ENCODE data around the gene CARD11.

Gene CARD11

DNA sequence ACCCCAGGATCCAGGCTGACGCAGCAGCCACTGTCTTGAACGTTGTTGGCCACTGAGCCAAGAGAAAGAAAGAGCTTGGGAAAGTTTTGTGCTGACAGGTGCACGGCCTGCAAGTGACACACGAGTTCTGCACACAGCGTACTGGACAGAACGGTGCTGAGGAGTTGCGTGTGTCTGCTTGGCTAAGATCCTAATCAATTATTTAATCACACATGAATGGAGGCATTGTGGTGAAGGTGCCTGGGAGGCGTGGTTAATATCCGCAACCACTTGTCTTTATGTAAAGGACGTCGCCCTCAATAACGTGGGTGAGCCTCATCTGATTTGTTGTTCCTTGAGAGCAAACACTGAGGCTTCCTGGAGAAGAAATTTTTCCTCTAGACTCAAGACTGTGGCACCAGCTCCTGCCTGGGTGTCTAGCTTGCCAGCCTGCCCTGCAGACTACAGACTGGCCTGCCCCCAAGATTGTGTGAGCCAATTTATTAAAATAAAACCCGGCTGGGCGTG, 183.0 kb downstream of the CARD11 start:
- Histone ChIP-seq H3K27me3 (ENCODE audit: insufficient read depth, low read length) (no peaks in the 10 kb centered on the region), H3K4me1 (ENCODE audit: insufficient read depth, low read length) (peaks cover 16% of the 10 kb centered on the region), H3K36me3 (ENCODE audit: insufficient read depth, low read length) (no peaks in the 10 kb centered on the region), H2AFZ (ENCODE audit: low read depth, low read length) (no peak overlapping the region), H3K4me3 (ENCODE audit: low read length) (no peak overlapping the region), H3K9me3 (ENCODE audit: low read length) (no peaks in the 10 kb centered on the region)

DNA sequence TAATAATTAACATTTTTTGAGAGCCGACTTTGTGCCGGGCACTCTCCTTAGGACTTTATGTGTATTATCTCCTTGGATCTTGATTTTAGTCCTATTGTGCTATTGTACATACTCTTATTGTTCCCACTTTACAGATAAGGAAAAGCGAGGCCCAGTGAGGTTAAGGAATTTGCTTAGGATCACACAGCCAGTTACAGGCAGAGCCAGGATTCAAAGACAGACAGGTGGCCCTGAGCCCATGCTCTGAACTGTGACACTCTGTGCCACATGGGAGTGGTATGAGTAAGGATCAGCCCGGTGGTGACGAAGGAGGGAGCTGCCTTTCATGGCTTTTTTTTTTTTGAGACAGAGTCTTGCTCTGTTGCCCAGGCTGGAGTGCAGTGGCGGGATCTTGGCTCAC, 183.7 kb downstream of the CARD11 start:
- Histone ChIP-seq H3K4me1 (ENCODE audit: insufficient read depth, low read length) (peaks cover 16% of the 10 kb centered on the region), H3K36me3 (ENCODE audit: insufficient read depth, low read length) (no peaks in the 10 kb centered on the region), H2AFZ (ENCODE audit: low read depth, low read length) (no peak overlapping the region), H3K9me3 (ENCODE audit: low read length) (no peaks in the 10 kb centered on the region), H3K4me3 (ENCODE audit: low read length) (no peak overlapping the region), H3K27me3 (ENCODE audit: insufficient read depth, low read length) (no peaks in the 10 kb centered on the region)

DNA sequence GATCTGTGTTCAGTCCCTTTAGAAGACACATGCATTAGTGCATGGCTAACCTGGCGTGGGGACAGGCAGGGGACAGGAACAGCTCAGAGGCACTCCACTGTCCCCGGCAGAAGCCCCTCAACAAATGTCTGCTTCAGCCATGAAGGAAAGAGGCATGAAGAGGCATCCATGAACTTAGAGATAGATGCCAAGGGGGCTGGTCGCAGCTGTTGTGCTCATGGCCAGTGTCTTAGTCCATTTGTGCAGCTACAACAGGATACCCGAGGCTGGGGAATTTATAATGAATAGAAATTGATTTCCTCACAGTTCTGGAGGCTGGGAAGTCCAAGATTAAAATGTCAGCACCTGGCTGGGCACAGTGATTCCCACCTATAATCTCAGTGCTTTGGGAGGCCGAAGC, 185.0 kb downstream of the CARD11 start:
- Histone ChIP-seq H3K9me3 (ENCODE audit: low read length) (no peaks in the 10 kb centered on the region), H2AFZ (ENCODE audit: low read depth, low read length) (no peak overlapping the region), H3K27me3 (ENCODE audit: insufficient read depth, low read length) (no peaks in the 10 kb centered on the region), H3K36me3 (ENCODE audit: insufficient read depth, low read length) (no peaks in the 10 kb centered on the region), H3K4me3 (ENCODE audit: low read length) (no peak overlapping the region), H3K4me1 (ENCODE audit: insufficient read depth, low read length) (peaks cover 11% of the 10 kb centered on the region)

DNA sequence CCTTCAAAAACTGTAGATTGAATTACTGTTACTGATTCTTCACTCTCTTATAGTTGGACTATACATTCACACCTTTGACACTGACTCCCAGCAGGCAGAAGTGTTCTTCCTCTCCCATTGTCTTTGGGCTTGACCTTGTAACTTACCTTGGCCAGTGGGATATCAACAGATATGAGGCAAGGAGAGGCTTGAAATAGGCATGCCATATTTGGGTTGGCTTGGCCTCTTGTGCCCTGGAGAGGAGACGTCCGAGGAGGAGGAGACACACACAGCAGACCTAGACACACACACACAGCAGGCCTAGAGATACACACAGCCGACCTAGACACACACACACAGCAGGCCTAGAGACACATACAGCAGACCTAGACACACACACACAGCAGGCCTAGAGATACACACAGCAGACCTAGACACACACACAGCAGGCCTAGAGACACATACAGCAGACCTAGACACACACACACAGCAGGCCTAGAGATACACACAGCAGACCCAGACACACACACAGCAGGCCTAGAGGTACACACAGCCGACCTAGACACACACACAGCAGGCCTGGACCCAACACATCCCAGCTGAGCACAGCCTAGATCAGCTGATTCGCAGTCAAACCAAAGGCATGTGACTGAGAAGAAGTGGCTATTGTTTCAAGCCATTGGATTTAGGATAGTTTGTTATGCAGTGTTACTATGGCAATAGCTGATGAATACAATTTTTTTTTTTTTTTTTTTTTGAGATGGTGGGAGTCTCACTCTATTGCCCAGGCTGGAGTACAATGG, 187.1 kb downstream of the CARD11 start:
- no peaks in the 10 kb centered on the region for H3K36me3 ChIP-seq (ENCODE audit: insufficient read depth, low read length)
- H3K4me1 ChIP-seq (ENCODE audit: insufficient read depth, low read length), result peaks cover 3% of the 10 kb centered on the region
- H2AFZ ChIP-seq (ENCODE audit: low read depth, low read length), result no peak overlapping the region
- H3K4me3 ChIP-seq (ENCODE audit: low read length), result no peak overlapping the region
- no peaks in the 10 kb centered on the region for H3K27me3 ChIP-seq (ENCODE audit: insufficient read depth, low read length)
- H3K9me3 ChIP-seq (ENCODE audit: low read length), result no peaks in the 10 kb centered on the region

All from neuron (in vitro differentiated cells).